ENCODE data around the gene SVIL.
"Not testable (repeated sequence)": the region's sequence is repeated elsewhere in the genome, so short reads cannot be mapped to it uniquely, and the experiment has no call there.

SVIL gene

GRCh38 chr10:29567003-29567402, 67.8 kb downstream of the SVIL start:
- no peak for DNase-seq (ENCODE audit: low spot score)
- in situ Hi-C loops (cut with MboI; ENCODE audit: low pct_unique_long_range_greater_than_20kb, low sequenced_read_pairs, unreplicated experiment) = no loop called here
- no peak for TF ChIP-seq CTCF (IDR thresholded peaks at IDR 0.05; ENCODE audit: extremely low read depth, insufficient read depth, missing control alignments)

DNA sequence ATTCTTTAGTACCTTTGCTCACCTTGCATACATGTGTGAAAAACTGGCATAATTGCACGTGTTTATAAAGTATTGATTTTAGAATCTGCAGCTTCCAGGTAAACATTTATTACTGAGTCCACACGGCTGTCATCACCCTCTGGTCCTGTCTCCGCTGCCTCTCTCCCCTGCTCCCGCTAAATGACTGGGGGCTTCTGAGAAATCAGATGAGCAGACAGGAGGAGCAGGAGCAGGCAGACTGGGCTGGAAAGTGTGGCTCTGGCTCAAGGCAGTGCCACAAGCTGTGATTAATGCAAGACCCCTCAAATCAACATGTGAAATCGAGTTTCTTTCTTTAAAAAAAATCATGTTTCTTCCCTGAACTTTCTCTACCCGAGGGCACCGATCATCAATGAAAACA, 68.6 kb downstream of the SVIL start:
- in situ Hi-C loops (cut with MboI; ENCODE audit: low pct_unique_long_range_greater_than_20kb, low sequenced_read_pairs, unreplicated experiment); DNase-seq (ENCODE audit: low spot score): not testable (repeated sequence)

DNA sequence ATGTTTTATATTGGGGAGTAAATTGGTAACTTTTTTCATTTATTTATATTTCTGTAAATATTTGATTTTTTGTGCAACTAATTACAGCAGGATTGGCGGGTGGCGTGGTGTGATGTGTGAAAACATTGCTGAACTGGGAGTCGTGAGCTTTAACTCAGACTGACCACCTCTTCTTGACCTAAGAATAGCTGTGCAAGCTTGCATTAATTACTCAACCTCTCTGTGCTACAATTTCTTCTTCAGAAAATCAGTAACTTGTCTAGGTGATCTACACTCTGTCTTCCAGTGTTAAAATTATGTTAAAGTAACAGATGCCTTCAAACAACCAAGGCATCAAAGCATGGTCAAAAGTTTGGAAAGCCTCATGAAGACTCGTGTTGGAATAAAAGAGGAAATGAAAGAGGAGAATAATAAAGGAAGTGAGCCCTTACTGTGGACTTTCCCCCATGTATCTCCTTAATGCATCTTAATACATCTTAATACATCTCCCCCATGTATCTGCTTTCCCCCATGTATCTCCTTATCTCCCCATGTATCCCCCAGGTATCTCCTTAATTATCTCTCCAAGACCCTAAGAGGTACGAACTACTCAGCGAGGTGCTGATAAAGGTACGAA, 71.2 kb downstream of the SVIL start:
- in situ Hi-C loops (cut with MboI; ENCODE audit: low pct_unique_long_range_greater_than_20kb, low sequenced_read_pairs, unreplicated experiment) = no loop called here
- TF ChIP-seq CTCF (IDR thresholded peaks at IDR 0.05; ENCODE audit: extremely low read depth, insufficient read depth, missing control alignments) = no peak
- no peak for DNase-seq (ENCODE audit: low spot score)

DNA sequence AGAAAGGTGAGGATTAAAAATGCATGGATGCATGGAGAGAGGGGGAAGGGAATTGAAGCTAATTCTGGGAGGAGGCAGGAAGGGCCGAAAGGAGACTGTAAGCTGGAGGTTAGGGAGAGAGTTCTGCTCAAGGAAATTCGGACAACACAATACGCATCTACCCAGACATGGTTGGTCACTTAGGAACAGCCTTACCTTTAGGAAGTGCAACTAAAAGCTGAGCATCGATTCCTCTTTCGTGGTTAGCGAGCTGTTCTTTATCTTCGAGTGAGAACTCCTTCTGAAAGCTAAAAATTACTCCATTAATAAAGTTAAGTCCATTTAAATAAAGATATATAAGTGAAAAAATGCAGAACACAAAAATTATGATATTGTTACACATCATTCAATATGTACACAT, 71.8 kb downstream of the SVIL start:
- DNase-seq (ENCODE audit: low spot score); in situ Hi-C loops (cut with MboI; ENCODE audit: low pct_unique_long_range_greater_than_20kb, low sequenced_read_pairs, unreplicated experiment): not testable (repeated sequence)

- in situ Hi-C loops (cut with MboI; ENCODE audit: low pct_unique_long_range_greater_than_20kb, low sequenced_read_pairs, unreplicated experiment) = no loop called here
- no peak for TF ChIP-seq CTCF (IDR thresholded peaks at IDR 0.05; ENCODE audit: extremely low read depth, insufficient read depth, missing control alignments)
- no peak for DNase-seq (ENCODE audit: low spot score)
Observed at GRCh38 chr10:29559996-29560395, 74.8 kb downstream of the SVIL start.

- no peak for DNase-seq (ENCODE audit: low spot score)
- no peak for TF ChIP-seq CTCF (IDR thresholded peaks at IDR 0.05; ENCODE audit: extremely low read depth, insufficient read depth, missing control alignments)
- in situ Hi-C loops (cut with MboI; ENCODE audit: low pct_unique_long_range_greater_than_20kb, low sequenced_read_pairs, unreplicated experiment) = no loop called here
Observed at GRCh38 chr10:29557665-29558064, 77.1 kb downstream of the SVIL start.

DNA sequence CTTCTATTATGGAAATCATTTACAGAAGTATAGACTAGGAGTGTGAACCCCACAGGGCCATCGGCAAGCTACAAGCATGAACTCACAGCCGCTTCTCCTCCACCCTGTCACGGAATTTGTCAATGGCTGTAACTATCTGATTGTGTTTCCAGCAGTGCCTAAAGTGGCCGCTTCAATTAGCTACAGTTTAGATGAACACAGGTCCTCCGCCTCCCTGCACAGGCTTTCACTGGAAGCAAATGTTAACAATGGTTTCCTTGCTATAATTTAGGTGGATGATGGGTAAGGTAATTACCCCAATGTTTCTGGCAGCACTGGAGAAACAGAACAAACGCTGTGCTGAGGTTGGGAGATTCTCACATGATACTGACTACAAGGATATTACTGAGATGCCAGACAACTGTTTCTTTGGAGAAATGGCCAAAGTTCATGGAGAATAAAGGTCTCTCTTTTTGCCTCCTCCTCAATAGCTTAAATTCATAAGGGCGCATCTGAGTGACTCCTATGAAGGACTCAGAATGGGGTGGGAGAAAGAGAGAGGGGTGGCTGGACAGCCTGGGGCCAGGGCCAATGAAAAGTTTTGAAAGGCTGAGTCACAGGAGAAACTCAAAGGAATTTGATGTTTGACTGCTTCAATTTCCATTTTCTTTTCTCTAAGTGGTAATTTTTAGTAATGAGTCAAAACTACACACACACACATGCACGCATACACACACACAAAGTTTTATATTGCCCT, 78.9 kb downstream of the SVIL start:
- DNase-seq (ENCODE audit: low spot score) = no peak
- in situ Hi-C loops (cut with MboI; ENCODE audit: low pct_unique_long_range_greater_than_20kb, low sequenced_read_pairs, unreplicated experiment) = no loop called here
- no peak for TF ChIP-seq CTCF (IDR thresholded peaks at IDR 0.05; ENCODE audit: extremely low read depth, insufficient read depth, missing control alignments)
